Neural progenitor cell (in vitro differentiated cells): ENCODE results near the gene CEP128. TPM values are rescaled to one million over a fixed set of nuclear protein-coding genes. Genes with fewer than 3 reads are reported as not detected.

Source experiments
- DNase-seq: peaks from one replicate; pipeline ENCODE4 v3.0.0-alpha.2; 2016; ENCODE audit warnings: low spot score
- H2AFZ ChIP-seq: fragments of 200-600 bp; sonication (generic); replicated peaks from 2 replicates; pipeline ENCODE4 v1.6.1; 2016; ENCODE audit warnings: antibody characterized with exemption
- H3F3A ChIP-seq: fragments of 200-600 bp; sonication (generic); 2 replicates; pipeline ENCODE4 v1.6.1; 2016; ENCODE audit warnings: antibody characterized with exemption, low read depth
- H3K27ac ChIP-seq: fragments of 200-600 bp; sonication (generic); 2 replicates; pipeline ENCODE4 v1.5.1; 2016; ENCODE audit warnings: mild to moderate bottlenecking
- H3K27me3 ChIP-seq: fragments of 200-600 bp; sonication (generic); 2 replicates; pipeline ENCODE4 v1.6.1; 2016; ENCODE audit warnings: mild to moderate bottlenecking, moderate library complexity
- H3K36me3 ChIP-seq: fragments of 200-600 bp; sonication (generic); 2 replicates; pipeline ENCODE4 v1.5.1; 2016
- H3K4me1 ChIP-seq: fragments of 200-600 bp; sonication (generic); 2 replicates; pipeline ENCODE4 v1.6.1; 2016; ENCODE audit warnings: mixed run types
- H3K4me2 ChIP-seq: fragments of 200-600 bp; sonication (generic); 2 replicates; pipeline ENCODE4 v1.6.1; 2016
- H3K4me3 ChIP-seq: fragments of 200-600 bp; sonication (generic); 2 replicates; pipeline ENCODE4 v1.5.1; 2016
- H3K79me2 ChIP-seq: fragments of 200-600 bp; sonication (generic); 2 replicates; pipeline ENCODE4 v1.6.1; 2016; ENCODE audit warnings: low read depth
- H3K9ac ChIP-seq: fragments of 200-600 bp; sonication (generic); 2 replicates; pipeline ENCODE4 v1.6.1; 2016
- H3K9me3 ChIP-seq: fragments of 200-600 bp; sonication (generic); 2 replicates; pipeline ENCODE4 v1.5.1; 2016; ENCODE audit warnings: low read depth
- H4K20me1 ChIP-seq: fragments of 200-600 bp; sonication (generic); 2 replicates; pipeline ENCODE4 v1.6.1; 2016; ENCODE audit warnings: low read depth
- H3K27ac Mint-ChIP-seq: 3 replicates; pipeline ENCODE4 v1.8.0; 2021; ENCODE audit warnings: mixed read lengths
- H3K27me3 Mint-ChIP-seq: 2 replicates; pipeline ENCODE4 v1.8.0; 2022; ENCODE audit warnings: low read depth, mild to moderate bottlenecking, inconsistent platforms, moderate library complexity, mixed read lengths; ENCODE audit not compliant: insufficient read depth
- H3K36me3 Mint-ChIP-seq: 3 replicates; pipeline ENCODE4 v1.8.0; 2021; ENCODE audit warnings: mixed read lengths
- H3K4me1 Mint-ChIP-seq: 3 replicates; pipeline ENCODE4 v1.8.0; 2021; ENCODE audit warnings: mixed read lengths
- H3K4me3 Mint-ChIP-seq: 3 replicates; pipeline ENCODE4 v1.8.0; 2021; ENCODE audit warnings: mild to moderate bottlenecking, moderate library complexity, mixed read lengths
- H3K9me3 Mint-ChIP-seq: 3 replicates; pipeline ENCODE4 v1.8.0; 2020; ENCODE audit warnings: mixed read lengths
- CTCF ChIP-seq: fragments of 200-600 bp; sonication (generic); IDR thresholded peaks from 2 replicates; pipeline ENCODE4 v1.5.1; 2017; ENCODE audit warnings: antibody characterized with exemption, mild to moderate bottlenecking
- EZH2 ChIP-seq: fragments of 200-600 bp; sonication (generic); IDR thresholded peaks from 2 replicates; pipeline ENCODE4 v1.6.1; 2017; ENCODE audit warnings: antibody characterized with exemption, mild to moderate bottlenecking, moderate library complexity
- EZH2phosphoT487 ChIP-seq: fragments of 200-600 bp; sonication (generic); IDR thresholded peaks from 2 replicates; pipeline ENCODE4 v1.6.1; 2017; ENCODE audit warnings: antibody characterized with exemption
- total RNA-seq: library from RNA; depleted of rRNA; stranded (reverse); fragments of >200 nt; gene quantifications from 2 replicates; pipeline ENCODE4 v1.2.3, GENCODE V29; 2015; ENCODE audit warnings: low replicate concordance

The CEP128 gene
- total RNA-seq, 1 donor from 2014 or later, result 12.1 TPM

DNA sequence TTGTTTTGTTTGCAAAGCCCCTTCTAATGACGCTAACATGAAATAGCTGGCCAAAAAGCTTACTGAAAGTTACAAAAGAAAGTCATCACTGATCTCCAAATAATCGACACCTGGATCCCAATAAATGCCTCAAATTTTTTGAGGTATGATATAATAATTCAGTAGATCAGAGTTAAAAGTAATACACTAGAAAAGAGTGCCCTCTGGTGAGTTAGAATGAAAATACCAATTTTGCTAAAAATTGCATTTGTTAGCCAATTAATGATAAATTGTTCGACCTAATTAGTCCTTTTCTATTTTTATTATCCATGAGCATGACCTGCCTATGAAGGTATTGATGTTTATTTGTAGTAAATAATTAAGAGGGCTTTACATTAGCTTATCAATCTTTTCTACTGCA is 78.6 kb downstream of the CEP128 start:
- no peaks in the 10 kb centered on the region for H4K20me1 ChIP-seq

DNA sequence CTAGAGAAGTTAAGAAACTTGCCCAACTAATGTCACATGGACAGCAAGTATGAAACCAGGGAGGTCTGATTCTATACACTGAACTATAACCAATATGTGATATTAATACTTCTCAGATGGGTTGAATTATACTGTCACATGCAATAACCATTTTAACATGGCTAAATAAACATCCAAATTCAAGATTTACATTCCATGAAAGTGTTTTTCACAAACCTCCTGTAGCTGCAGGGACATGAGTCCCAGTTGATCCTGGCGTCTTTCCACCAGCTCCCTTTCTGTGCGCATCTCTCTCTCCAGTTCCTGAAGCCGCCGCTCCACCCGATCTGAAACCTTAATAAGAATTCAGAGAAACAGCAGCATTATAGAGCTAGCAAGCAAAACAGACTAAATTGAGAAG is 79.0 kb downstream of the CEP128 start:
- Histone ChIP-seq H3K4me1 (no peaks in the 10 kb centered on the region), H3K79me2 (no peaks in the 10 kb centered on the region), H3K36me3 (peaks cover 5% of the 10 kb centered on the region), H3K27me3 (no peaks in the 10 kb centered on the region), H4K20me1 (no peaks in the 10 kb centered on the region), H3K4me3 (no peak overlapping the region), H3K9ac (no peak overlapping the region), H2AFZ (no peak overlapping the region), H3F3A (no peaks in the 10 kb centered on the region), H3K27ac (no peak overlapping the region), H3K9me3 (no peaks in the 10 kb centered on the region), H3K4me2 (no peak overlapping the region)
- Mint-ChIP-seq H3K27ac (no peak overlapping the region), H3K4me3 (no peak overlapping the region), H3K9me3 (peaks cover 3% of the 10 kb centered on the region), H3K36me3 (peaks cover 2% of the 10 kb centered on the region), H3K4me1 (no peaks in the 10 kb centered on the region), H3K27me3 (no peaks in the 10 kb centered on the region)
- no peak for TF ChIP-seq EZH2
- TF ChIP-seq CTCF, result no peak
- TF ChIP-seq EZH2phosphoT487, result no peak
- DNase-seq, result no peak

More for the DNA sequence above, 78.6 kb downstream of the CEP128 start:
- Histone ChIP-seq H3K9me3 (no peaks in the 10 kb centered on the region), H3K4me1 (no peaks in the 10 kb centered on the region), H3K4me2 (no peak overlapping the region), H3K79me2 (no peaks in the 10 kb centered on the region), H3K9ac (no peak overlapping the region), H3K27ac (no peak overlapping the region), H3K4me3 (no peak overlapping the region), H3K36me3 (peaks cover 10% of the 10 kb centered on the region), H3F3A (no peaks in the 10 kb centered on the region), H3K27me3 (no peaks in the 10 kb centered on the region), H2AFZ (no peak overlapping the region)
- Mint-ChIP-seq H3K27ac (no peak overlapping the region), H3K9me3 (peaks cover 7% of the 10 kb centered on the region), H3K4me3 (no peak overlapping the region), H3K27me3 (no peaks in the 10 kb centered on the region), H3K4me1 (no peaks in the 10 kb centered on the region), H3K36me3 (peaks cover 3% of the 10 kb centered on the region)
- DNase-seq, result no peak
- TF ChIP-seq EZH2 (no peak), CTCF (no peak), EZH2phosphoT487 (no peak)

DNA sequence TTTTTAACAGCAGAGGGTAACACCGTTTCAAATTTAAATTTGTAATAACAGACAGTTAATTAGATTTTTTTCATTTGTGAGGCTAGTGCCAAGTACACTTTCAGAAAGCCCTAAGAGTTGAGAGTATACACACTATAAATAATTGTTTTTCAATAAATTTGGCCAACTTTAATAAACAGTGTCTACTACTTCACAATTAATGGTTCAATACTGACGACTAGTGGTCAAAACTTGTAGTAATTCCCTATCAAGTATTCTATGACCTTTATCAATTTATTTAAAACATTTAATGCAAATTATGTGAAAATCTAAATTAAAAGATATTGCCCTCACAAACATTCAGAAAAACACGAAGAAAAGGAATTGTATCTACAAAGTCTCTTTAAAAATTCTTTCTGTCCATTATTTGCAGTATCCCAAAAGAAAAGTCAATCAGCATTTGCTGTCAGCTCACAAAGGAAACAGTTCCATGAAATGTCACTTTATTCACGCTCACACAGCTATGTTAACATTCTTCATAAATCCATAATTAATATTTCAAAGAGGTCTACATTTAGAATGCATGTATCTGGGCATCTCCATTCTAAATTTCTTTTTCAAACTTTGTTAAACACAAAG is 91.2 kb downstream of the CEP128 start:
- Histone ChIP-seq H3F3A (no peaks in the 10 kb centered on the region), H3K4me1 (no peaks in the 10 kb centered on the region), H3K79me2 (no peaks in the 10 kb centered on the region), H3K27me3 (no peaks in the 10 kb centered on the region), H3K9ac (no peak overlapping the region), H4K20me1 (no peaks in the 10 kb centered on the region), H3K9me3 (no peaks in the 10 kb centered on the region), H3K27ac (no peak overlapping the region), H3K4me2 (no peak overlapping the region), H3K36me3 (no peaks in the 10 kb centered on the region), H2AFZ (no peak overlapping the region), H3K4me3 (no peak overlapping the region)
- DNase-seq, result peak; percentile 42
- Mint-ChIP-seq H3K9me3 (no peaks in the 10 kb centered on the region), H3K27me3 (no peaks in the 10 kb centered on the region), H3K4me3 (no peak overlapping the region), H3K27ac (no peak overlapping the region), H3K36me3 (no peaks in the 10 kb centered on the region), H3K4me1 (peaks cover 6% of the 10 kb centered on the region)
- TF ChIP-seq CTCF, result peak; percentile 82
- no peak for TF ChIP-seq EZH2phosphoT487
- no peak for TF ChIP-seq EZH2
